Amniotic stem cell (primary cell): Measurements from ENCODE around the gene MIS18A.
A peak's percentile ranks its signal among the peaks of the same experiment; 100 is the strongest.
"Not testable (repeated sequence)": the region's sequence is repeated elsewhere in the genome, so short reads cannot be mapped to it uniquely, and the experiment has no call there.

ENCODE experiments used
- DNase-seq: peaks from one replicate; lab custom pipeline; 2025; lab: John Stamatoyannopoulos, UW

The MIS18A gene, protein sequence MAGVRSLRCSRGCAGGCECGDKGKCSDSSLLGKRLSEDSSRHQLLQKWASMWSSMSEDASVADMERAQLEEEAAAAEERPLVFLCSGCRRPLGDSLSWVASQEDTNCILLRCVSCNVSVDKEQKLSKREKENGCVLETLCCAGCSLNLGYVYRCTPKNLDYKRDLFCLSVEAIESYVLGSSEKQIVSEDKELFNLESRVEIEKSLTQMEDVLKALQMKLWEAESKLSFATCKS

GRCh38 chr21:32278518-32279376, at the start of gene MIS18A:
TSS of gene MIS18A (minus strand) at chr21:32279049. CDS start at chr21:32279014, 35 bp downstream.
- peak; percentile 93 for DNase-seq

DNA sequence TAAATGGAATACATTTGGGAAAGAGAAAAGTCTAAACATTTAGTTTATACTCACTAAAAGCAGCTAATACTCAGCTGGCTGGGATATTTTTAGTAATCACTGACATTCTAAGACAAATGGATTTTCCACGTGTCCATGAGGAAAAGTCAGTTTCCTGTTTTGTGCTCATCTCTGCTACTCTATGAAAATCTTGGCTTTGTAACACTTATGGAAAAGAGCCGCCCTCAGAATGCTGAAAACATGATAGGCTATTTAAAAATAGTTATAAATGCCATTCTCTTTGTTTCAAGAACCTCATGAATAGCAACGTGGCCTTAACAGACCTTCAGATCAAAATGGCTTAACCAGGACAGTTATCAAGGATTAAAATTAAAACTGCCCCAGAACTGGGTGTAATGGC, 49.7 kb upstream of the MIS18A start:
- DNase-seq = no peak

- no peak for DNase-seq
Observed at GRCh38 chr21:32325706-32326105, 46.9 kb upstream of the MIS18A start.

GRCh38 chr21:32322676-32323075, 43.8 kb upstream of the MIS18A start:
- DNase-seq = no peak

- DNase-seq = no peak
Observed at GRCh38 chr21:32322103-32322502, 43.3 kb upstream of the MIS18A start.

DNA sequence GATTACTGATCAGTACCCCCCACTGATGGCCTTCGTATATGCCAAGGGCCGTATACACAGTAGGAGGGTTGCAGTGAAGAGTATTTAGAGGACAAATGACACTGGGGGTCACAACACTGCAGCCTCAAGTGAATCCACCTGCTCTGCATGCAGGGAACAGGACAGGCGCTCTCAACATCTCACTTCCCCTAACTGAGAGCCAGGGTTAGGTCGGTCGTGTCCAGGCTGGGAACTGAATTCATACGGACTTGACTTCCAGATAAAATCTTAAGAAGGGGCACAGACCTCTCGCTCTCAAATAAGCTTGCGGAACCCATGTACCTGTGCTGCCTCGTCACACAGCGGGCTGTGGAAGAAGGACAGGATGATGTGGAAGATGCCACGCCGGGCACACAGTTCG, 42.6 kb upstream of the MIS18A start:
- DNase-seq = no peak

DNA sequence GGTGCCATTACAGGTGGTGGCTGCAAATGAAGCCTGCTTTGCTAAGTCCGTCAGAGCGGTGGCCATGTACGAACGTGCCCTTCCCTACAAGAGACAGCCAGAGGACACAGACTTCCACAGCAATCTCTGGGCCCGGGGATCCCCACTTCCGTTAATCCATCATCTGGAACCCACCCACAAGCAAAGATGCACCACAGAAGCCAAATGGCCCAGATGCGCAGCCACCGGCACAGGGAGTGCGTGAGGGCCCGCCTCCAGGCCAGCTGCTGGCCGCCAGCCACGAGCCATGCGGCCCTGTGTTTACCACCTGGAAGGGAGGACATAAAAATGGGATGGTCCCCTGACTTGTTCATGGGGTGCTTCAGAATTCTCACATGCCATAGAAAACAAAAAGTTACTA, 41.9 kb upstream of the MIS18A start:
- DNase-seq = no peak

DNA sequence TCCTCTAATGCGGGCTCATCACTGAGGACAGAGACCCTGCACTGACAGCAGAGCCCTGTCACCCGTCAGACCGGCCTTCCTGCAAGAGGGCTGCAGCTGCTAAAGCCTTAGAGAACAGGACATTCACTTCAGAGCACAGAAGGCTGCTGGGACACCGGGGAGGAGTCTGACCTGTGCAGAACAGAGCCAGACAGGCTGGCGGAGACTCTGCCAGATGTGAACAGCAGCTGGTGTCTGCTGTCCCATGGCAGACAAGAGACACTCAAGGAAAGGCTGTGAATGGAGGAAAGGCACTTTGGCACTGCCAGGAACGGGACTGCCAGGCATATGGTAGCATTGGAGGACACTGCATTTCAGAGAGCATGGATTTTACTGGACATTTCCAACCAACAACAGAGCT, 41.2 kb upstream of the MIS18A start:
- no peak for DNase-seq

DNA sequence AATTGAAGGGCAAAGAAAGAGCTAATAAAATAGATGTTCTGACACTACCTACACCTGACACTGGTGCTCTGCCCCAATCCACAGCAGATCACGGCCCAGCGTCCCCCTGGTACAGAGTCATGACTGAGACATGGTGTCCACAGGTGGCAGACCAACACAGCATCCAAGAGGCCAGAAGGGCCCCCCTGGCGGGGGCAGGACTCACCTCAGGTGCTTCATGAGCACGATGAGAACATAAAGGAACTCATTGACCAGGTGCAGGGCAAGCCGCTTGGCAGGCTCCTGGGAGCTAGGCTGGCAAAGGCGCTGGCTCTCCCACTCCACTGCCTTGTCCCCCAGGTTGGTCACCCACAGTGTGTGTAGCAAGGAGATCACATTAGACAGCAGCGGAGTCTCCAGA, 40.2 kb upstream of the MIS18A start:
- no peak for DNase-seq

DNA sequence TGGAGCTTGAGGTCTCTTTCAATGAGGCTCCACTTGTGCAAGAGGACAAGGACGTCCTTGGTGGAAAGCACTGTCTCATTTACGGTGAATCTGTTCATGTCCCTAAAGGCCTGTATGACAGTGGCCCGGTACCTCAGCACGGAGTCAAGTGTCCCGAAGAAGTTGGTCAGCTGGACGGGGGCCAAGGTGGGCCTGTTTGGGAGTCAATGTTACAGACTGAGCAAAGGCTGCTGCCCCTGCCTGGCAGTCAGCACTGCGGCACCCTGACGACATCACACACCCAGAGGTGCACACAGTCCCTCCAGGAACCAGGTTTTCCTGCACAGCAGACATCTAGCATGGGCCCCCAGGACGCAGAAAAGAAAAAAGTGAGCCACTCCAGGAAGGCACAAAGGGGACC, 38.9 kb upstream of the MIS18A start:
- DNase-seq = no peak

DNA sequence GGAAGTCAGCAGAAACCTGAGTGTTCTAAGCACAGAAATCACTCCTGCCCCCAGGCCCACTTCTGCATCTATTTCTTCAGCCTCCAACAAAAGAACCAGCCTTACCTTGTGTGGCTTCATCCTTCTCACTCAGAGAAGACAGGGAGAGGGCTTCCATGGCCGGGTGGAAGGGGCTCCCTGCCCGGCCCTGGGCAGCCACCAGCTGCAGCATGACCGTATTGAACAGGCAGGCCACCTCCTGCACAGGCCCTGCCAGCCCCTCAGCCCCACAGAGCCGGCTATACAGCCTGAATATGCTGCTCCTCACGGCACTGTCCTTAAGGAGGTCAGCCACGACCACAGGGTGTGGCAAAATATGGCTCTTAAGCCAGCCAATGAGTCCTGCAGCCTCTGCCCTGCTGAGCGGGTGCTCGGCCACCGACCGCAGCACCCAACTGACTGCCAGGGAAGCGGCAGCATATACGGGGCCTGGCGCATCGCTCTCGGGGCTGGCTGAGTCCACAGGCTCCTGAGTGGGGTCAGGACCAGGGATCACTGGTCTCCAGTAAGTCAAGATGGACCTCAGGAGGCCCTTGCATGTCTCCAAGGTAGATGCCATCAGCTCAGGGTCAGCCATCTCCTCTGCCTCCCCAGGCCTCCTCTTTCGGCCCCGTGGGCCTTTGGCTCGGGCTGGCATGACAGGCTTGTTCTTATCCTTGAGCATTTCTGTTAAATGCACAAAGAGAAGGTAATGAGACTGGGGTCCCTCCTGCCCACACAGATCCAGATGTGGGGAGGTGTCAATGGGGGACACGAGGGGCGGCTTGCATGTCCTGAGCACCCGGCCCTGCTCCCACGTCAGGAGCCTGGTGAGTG, 37.7 kb upstream of the MIS18A start:
- no peak for DNase-seq

GRCh38 chr21:32315511-32316281, 36.8 kb upstream of the MIS18A start:
- DNase-seq = no peak

DNA sequence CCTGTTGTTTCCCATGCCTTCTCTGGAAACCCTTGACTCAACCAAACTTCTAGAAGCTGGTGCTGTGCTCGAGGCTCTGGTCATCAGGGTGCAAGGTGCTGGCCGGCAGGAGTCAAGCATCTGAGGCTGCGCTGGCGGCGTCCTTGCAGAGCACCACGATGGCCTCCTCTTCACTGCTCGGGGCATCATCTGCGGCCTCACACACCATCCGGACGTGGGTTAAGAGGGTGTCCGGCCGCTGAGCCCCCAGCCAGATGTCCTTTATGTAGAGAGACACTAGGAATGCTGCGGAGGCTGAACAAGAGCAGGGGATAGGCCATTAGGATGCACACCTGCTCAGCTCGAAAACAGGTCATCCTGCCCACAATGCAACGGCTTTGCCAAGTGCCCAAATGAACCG, 36.0 kb upstream of the MIS18A start:
- DNase-seq = no peak

DNA sequence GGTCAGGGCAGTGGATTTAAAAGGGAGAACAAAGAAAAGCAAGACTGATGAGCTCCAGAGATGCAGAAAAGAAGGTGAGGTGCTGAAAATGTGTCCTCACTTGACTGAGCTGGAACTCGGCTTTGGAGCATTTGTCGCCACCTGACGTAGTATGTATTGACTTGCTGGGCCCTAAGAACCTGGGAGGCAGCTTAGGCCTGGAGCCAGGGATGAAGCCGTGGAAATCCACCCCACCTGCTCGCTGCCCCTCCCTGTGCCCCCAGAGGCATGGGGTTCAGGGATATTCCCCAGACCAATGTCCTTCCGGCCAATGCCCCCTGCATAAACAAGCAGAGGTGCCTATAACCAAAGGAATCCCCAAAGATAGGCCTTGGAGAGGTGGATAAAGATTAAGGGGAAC, 34.1 kb upstream of the MIS18A start:
- DNase-seq = no peak

DNA sequence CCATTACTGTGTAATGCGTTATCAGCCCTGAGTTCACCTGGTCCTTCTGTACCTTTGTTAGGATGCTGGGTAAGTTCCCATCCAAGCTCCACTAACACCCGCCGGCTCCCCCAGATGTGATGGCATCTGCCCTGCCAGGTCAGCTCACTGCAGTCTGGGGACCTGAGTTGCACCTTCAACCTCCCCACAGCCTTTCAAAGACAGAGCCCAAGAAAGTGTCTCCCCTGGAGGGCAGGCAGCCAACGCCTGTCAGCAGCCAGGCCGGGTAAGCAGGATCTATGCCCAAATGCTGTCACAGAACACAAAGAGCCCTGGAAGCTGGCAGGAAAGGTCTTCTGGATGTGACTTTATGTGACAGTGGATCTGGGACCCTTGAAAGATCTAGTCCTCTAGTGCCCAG, 33.5 kb upstream of the MIS18A start:
- DNase-seq = no peak

- DNase-seq = no peak
Observed at GRCh38 chr21:32311621-32312020, 32.8 kb upstream of the MIS18A start.

GRCh38 chr21:32310976-32311375, 32.1 kb upstream of the MIS18A start:
- DNase-seq = not testable (repeated sequence)

- no peak for DNase-seq
Observed at GRCh38 chr21:32309906-32310460, 31.1 kb upstream of the MIS18A start.

DNA sequence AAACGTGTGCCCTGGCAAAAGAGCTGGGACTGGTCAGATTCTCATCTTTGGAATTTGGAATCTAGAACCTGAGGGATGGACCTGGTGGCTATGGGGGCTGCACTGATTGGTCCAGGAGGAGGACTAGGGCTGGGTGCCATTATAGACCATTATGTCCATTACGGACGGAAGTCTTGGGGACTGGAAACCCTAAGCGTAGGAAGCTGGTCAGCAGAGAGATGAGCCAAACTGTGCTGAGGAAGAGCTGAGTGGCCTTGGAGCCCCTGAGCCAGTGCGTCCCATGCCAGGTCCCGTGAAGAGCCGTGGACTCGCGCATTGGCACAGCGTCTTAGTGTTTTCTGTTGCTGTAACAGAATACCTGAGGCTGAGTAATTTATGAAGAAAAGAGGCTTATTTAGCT, 29.8 kb upstream of the MIS18A start:
- no peak for DNase-seq

DNA sequence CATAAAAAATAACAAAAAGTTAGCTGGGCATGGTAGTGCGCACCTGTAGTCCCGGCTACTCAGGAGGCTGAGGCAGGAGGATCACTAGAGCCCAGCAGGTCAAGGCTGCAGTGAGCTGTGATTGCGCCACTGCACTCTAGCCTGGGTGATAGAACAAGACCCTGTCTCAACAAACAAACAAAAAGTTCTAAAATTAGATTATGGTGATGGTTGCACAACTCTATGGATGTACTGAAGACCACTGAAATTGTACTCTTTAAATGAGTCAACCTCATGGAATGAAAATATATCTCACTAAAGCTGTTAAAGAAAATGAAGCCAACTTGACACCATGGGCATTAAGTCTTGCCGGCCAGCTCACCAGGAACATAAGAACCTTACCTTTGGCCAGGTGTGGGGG, 28.9 kb upstream of the MIS18A start:
- DNase-seq = no peak

DNA sequence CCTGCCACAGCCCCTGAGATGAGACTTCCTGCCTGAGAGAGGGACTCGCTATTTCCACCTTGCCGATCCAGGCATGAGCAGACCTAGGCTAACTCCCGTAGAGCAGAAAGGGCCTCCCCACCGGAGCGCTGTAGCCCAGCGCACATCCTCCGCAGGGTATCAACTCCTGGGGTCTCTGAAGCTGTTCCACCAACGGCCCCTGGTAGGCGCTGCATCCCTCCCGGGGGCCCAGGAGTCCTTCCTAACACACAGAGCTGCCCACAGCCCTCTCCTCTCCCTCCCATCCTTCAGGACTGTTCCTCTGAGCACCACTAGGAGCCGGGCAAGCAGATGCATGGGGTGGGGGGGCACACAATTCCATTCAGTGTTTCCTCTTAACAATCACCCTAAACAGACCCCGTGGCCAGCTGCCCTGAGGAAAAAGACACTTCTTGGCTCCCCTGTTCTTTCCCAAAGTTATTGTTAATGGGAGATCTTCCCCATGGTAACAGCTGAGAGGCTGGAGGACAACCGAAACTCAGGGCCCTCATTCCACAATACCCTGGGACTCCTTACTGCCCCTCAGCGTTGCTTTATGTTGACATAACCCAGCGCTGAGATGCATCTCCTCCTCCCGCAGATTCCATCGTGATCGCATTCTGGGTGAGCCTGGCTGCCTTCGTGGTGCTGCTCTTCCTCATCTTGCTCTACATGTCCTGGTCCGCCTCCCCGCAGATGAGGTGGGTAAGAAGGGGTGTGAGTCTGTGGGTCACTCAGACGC, 27.4 kb upstream of the MIS18A start:
- DNase-seq = no peak
